ENCODE results near the gene GLS2. TPM values are rescaled to one million over a fixed set of nuclear protein-coding genes. Genes with fewer than 3 reads are reported as not detected.
"Not testable (repeated sequence)": the region's sequence is repeated elsewhere in the genome, so short reads cannot be mapped to it uniquely, and the experiment has no call there.

GLS2 gene
- total RNA-seq, 1 donor from 2014 or later, result 0.21 TPM

GRCh38 chr12:56450241-56450640, 37.7 kb downstream of the GLS2 start:
- H3K4me3 Mint-ChIP-seq (ENCODE audit: unreplicated experiment), result peak overlapping the region; percentile 92

DNA sequence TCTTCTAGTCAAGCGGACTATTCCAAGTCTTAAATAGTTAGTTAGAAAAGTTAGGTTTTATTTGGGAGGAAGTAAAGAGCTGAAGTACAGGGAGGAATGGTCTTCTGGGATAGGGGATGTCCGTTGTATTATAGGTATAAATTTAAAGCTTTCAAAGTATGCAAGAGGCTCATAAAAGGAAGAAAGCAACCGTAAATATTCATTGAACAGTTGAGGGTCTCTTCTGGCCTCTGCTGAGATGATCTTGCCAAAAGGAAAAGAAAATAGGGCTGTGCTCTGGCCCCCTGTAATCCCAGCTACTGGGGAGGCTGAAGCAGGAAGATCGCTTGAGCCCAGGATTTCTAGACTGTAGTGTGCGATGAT, 38.4 kb downstream of the GLS2 start:
- Mint-ChIP-seq H3K27me3 (ENCODE audit: unreplicated experiment) (peaks cover 6% of the 10 kb centered on the region), H3K4me1 (ENCODE audit: unreplicated experiment) (peaks cover 29% of the 10 kb centered on the region), H3K4me3 (ENCODE audit: unreplicated experiment) (peak overlapping the region; percentile 92), H3K9me3 (ENCODE audit: unreplicated experiment) (no peaks in the 10 kb centered on the region), H3K36me3 (ENCODE audit: low read depth, unreplicated experiment) (peaks cover 6% of the 10 kb centered on the region), H3K27ac (ENCODE audit: unreplicated experiment) (peak overlapping the region; percentile 98)
- TF ChIP-seq CTCF (IDR thresholded peaks at IDR 0.05; ENCODE audit: unreplicated experiment), result no peak
- no peak for DNase-seq (ENCODE audit: low spot score)

More at GRCh38 chr12:56450241-56450640, 37.7 kb downstream of the GLS2 start:
- peaks cover 3% of the 10 kb centered on the region for H3K36me3 Mint-ChIP-seq (ENCODE audit: low read depth, unreplicated experiment)
- H3K27ac Mint-ChIP-seq (ENCODE audit: unreplicated experiment), result peak overlapping the region; percentile 98
- DNase-seq (ENCODE audit: low spot score), result no peak
- peaks cover 27% of the 10 kb centered on the region for H3K4me1 Mint-ChIP-seq (ENCODE audit: unreplicated experiment)
- H3K9me3 Mint-ChIP-seq (ENCODE audit: unreplicated experiment), result no peaks in the 10 kb centered on the region
- peaks cover 6% of the 10 kb centered on the region for H3K27me3 Mint-ChIP-seq (ENCODE audit: unreplicated experiment)
- no peak for TF ChIP-seq CTCF (IDR thresholded peaks at IDR 0.05; ENCODE audit: unreplicated experiment)

DNA sequence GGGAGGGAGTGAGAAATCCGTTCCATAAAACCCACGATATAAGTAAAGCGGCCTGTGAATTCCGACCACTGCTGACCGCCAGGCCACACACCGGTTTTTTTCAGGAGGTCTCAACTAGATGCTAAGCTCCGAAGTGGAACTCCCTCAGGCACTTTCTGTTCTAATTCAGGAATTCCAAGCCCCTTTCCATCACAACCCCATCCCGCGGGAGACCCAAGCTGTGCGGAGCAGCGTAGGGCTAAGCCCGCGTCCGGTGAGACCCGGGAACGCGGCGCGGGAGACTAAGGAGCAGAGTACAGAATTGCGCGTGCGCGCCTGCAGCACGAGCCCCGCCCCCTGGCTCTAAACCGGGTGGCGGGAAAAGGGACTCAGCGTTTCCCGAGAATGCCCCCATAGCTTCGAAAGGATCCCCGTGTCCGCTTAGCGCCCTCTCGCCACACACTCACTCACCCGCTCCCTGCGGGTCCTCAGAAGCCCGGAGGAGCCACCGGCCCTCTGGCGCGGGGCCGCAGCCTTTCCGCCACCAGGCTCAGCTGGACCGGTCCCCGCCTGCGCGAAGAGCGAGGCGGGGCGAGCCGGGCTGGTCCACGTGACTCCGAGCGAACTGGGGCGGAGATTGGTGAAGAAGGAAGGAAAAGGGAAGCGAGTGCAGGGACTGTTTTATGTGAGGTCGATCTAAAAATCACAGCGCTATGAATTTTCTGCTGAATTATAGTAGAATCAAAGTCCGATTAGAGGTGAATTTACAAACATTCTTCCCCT, 38.9 kb downstream of the GLS2 start, which contains the start of gene TIMELESS:
Gene TIMELESS, minus strand, starts transcription at position 567 of the 762 bp plus-strand sequence. CDS start 15,256 bp downstream, outside the sequence.
- peak; percentile 83 for DNase-seq (ENCODE audit: low spot score)
- no peak for TF ChIP-seq CTCF (IDR thresholded peaks at IDR 0.05; ENCODE audit: unreplicated experiment)
- H3K9me3 Mint-ChIP-seq (ENCODE audit: unreplicated experiment), result no peaks in the 10 kb centered on the region
- H3K36me3 Mint-ChIP-seq (ENCODE audit: low read depth, unreplicated experiment), result peaks cover 10% of the 10 kb centered on the region
- peaks cover 35% of the 10 kb centered on the region for H3K4me1 Mint-ChIP-seq (ENCODE audit: unreplicated experiment)
- peak within 1 kb of the TSS; percentile 92 for H3K4me3 Mint-ChIP-seq (ENCODE audit: unreplicated experiment)
- peak within 1 kb of the TSS; percentile 98 for H3K27ac Mint-ChIP-seq (ENCODE audit: unreplicated experiment)
- peaks cover 8% of the 10 kb centered on the region for H3K27me3 Mint-ChIP-seq (ENCODE audit: unreplicated experiment)

- H3K9me3 Mint-ChIP-seq (ENCODE audit: unreplicated experiment); H3K27me3 Mint-ChIP-seq (ENCODE audit: unreplicated experiment); DNase-seq (ENCODE audit: low spot score); H3K27ac Mint-ChIP-seq (ENCODE audit: unreplicated experiment): not testable (repeated sequence)
- Mint-ChIP-seq H3K4me1 (ENCODE audit: unreplicated experiment) (peaks cover 21% of the 10 kb centered on the region), H3K4me3 (ENCODE audit: unreplicated experiment) (peak overlapping the region; percentile 16), H3K36me3 (ENCODE audit: low read depth, unreplicated experiment) (peaks cover 24% of the 10 kb centered on the region)
Measured at GRCh38 chr12:56443208-56443607, 44.8 kb downstream of the GLS2 start.

DNA sequence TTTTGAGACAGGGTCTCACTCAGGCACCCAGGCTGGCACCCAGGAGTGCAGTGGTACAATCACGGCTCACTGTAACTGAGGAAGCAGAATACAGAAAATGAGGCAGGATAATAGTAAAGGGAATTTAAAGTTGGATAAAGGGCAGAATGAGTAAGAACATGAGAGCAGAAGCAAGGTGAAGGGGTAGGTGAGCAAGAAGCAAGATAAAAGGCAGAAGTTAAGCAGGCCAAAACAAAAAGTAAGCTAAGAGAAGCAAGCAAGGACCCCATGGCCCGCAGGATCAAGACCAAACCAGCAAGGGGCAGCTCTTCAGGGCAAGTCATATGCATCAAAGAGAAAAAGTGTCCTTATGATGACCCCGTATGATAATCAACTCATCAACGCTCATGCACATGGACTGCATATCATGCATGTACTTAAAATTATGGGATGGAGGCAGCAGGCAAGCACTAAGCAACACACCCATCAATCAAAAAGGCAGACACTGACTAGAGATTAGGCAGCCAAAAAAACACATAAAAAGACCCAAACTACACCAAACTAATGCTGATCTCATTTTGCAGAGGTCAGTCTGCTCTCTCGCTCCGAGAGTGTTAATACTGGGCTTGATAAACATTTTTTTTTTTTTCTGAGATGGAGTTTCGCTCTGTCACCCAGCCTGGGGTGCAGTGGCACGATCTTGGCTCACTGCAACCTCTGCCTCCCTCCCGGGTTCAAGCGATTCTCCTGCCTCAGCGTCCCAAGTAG, 50.4 kb downstream of the GLS2 start:
- Mint-ChIP-seq H3K9me3 (ENCODE audit: unreplicated experiment) (no peaks in the 10 kb centered on the region), H3K4me3 (ENCODE audit: unreplicated experiment) (no peak overlapping the region), H3K27ac (ENCODE audit: unreplicated experiment) (no peak overlapping the region), H3K27me3 (ENCODE audit: unreplicated experiment) (no peaks in the 10 kb centered on the region), H3K36me3 (ENCODE audit: low read depth, unreplicated experiment) (peaks cover 13% of the 10 kb centered on the region), H3K4me1 (ENCODE audit: unreplicated experiment) (peaks cover 3% of the 10 kb centered on the region)
- DNase-seq (ENCODE audit: low spot score), result no peak
- TF ChIP-seq CTCF (IDR thresholded peaks at IDR 0.05; ENCODE audit: unreplicated experiment), result no peak
